ENCODE data around the gene GPR15.

DNA sequence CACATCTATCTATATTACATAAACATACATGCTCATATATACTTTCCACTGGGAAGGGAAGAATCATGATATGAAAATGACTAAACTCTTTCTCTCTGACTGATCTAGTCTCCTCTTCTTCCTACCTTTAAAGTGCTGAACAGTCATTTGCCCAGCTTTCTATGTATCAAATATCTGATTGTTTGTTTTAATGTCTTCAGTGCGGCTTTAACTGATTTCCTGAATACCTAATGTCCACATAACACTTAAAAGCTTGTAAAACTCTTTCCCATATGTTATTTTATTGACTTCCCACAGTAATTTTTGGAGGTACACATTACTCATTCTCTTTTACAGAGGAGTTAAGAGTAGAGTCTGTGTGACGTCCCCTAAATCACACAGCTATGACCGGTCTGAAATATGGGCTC, 33.5 kb downstream of the GPR15 start:
- TF ChIP-seq POLR2A (IDR thresholded peaks at IDR 0.05): no peak
- TF ChIP-seq, protein P1, sequence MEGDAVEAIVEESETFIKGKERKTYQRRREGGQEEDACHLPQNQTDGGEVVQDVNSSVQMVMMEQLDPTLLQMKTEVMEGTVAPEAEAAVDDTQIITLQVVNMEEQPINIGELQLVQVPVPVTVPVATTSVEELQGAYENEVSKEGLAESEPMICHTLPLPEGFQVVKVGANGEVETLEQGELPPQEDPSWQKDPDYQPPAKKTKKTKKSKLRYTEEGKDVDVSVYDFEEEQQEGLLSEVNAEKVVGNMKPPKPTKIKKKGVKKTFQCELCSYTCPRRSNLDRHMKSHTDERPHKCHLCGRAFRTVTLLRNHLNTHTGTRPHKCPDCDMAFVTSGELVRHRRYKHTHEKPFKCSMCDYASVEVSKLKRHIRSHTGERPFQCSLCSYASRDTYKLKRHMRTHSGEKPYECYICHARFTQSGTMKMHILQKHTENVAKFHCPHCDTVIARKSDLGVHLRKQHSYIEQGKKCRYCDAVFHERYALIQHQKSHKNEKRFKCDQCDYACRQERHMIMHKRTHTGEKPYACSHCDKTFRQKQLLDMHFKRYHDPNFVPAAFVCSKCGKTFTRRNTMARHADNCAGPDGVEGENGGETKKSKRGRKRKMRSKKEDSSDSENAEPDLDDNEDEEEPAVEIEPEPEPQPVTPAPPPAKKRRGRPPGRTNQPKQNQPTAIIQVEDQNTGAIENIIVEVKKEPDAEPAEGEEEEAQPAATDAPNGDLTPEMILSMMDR (IDR thresholded peaks at IDR 0.05 in 4 of 5, conservative IDR thresholded peaks at IDR 0.05 in 1 of 5): no peak

All from gastrocnemius medialis (tissue), 4 donors.